CD4-positive, alpha-beta T cell treated with Interleukin-1 beta for 1 hour (primary cell): ENCODE measurements around the gene MCCC2.
A peak's percentile ranks its signal among the peaks of the same experiment; 100 is the strongest.
"Not testable (repeated sequence)": the region's sequence is repeated elsewhere in the genome, so short reads cannot be mapped to it uniquely, and the experiment has no call there.

ENCODE experiments used
- DNase-seq, 2 donors: peaks; one replicate each; pipeline ENCODE4 v3.0.0-alpha.2; 2020 to 2022

The MCCC2 gene

GRCh38 chr5:71586941-71587765 is at the start of gene MCCC2:
Gene MCCC2 (plus strand): TSS chr5:71587340. CDS start chr5:71587426, 86 bp downstream.
- DNase-seq, result peak; percentile 97

GRCh38 chr5:71537687-71538086 is 49.5 kb upstream of the MCCC2 start:
- DNase-seq, result no peak

- not testable (repeated sequence) for DNase-seq
Measured at GRCh38 chr5:71550885-71551284, 36.3 kb upstream of the MCCC2 start.

- not testable (repeated sequence) for DNase-seq
Measured at GRCh38 chr5:71551582-71551981, 35.6 kb upstream of the MCCC2 start.

- DNase-seq, result not testable (repeated sequence)
Measured at GRCh38 chr5:71552026-71552749, 35.0 kb upstream of the MCCC2 start.

GRCh38 chr5:71563161-71563560 is 24.0 kb upstream of the MCCC2 start:
- no peak for DNase-seq

- no peak for DNase-seq
Measured at GRCh38 chr5:71564895-71565294, 22.2 kb upstream of the MCCC2 start.

GRCh38 chr5:71569748-71570509 is 17.2 kb upstream of the MCCC2 start:
- DNase-seq, result no peak

- not testable (repeated sequence) for DNase-seq
Measured at GRCh38 chr5:71571811-71572210, 15.3 kb upstream of the MCCC2 start.

- DNase-seq, result no peak
Measured at GRCh38 chr5:71573591-71573990, 13.5 kb upstream of the MCCC2 start.

- not testable (repeated sequence) for DNase-seq
Measured at GRCh38 chr5:71575588-71575987, 11.6 kb upstream of the MCCC2 start.

GRCh38 chr5:71576241-71576640 is 10.9 kb upstream of the MCCC2 start:
- DNase-seq, result no peak

GRCh38 chr5:71577839-71578238 is 9.3 kb upstream of the MCCC2 start:
- DNase-seq, result not testable (repeated sequence)

GRCh38 chr5:71582945-71583584 is 4.1 kb upstream of the MCCC2 start:
- no peak for DNase-seq

- peak in 1 of 2 donors; percentile 43 for DNase-seq
Measured at GRCh38 chr5:71586052-71586940, 844 bp upstream of the MCCC2 start.

- no peak for DNase-seq
Measured at GRCh38 chr5:71587766-71588532, 809 bp downstream of the MCCC2 start.

GRCh38 chr5:71588533-71588885 is 1.4 kb downstream of the MCCC2 start:
- DNase-seq, result no peak

GRCh38 chr5:71589903-71590302 is 2.8 kb downstream of the MCCC2 start:
- no peak for DNase-seq

GRCh38 chr5:71591100-71591499 is 4.0 kb downstream of the MCCC2 start:
- DNase-seq, result no peak

- DNase-seq, result no peak
Measured at GRCh38 chr5:71596169-71596568, 9.0 kb downstream of the MCCC2 start.

GRCh38 chr5:71597001-71597400 is 9.9 kb downstream of the MCCC2 start:
- no peak for DNase-seq
